Stimulated activated CD4-positive, alpha-beta T cell treated with anti-CD3 and anti-CD28 coated beads, Interleukin-12 subunit alpha, Interleukin-12 subunit beta, amount 100 ng/mL, for 4 hours (primary cell): Measurements from ENCODE around the gene DARS2.
"Not testable (repeated sequence)": the region's sequence is repeated elsewhere in the genome, so short reads cannot be mapped to it uniquely, and the experiment has no call there.

Experiments used
- DNase-seq: peaks from one replicate; pipeline ENCODE4 v3.0.0-alpha.2; 2020

Gene DARS2

DNA sequence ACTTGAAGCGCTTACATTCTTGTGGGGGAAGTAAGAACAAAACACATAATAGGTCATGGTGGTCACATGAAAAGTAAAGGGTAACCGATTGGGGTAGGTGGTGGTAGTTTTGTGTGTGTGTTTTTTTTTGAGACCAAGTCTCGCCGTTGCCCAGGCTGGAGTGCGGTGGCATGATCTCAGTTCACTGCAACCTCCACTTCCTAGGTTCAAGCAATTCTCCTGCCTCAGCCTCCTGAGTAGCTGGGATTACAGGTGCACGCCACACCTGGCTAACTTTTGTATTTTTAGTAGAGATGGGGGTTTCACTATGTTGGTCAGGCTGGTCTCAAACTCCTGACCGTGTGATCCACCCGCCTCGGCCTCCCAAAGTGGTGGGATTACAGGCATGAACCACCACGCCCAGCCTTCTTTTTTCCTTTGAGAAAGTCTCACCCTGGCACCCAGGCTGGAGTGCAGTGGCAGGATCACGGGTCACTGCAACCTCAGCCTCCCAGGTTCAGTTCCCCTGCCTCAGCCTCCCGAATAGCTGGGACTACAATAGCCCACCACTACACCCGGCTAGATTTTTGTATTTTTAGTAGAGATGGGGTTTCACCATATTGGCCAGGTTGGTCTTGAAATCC, 37.8 kb downstream of the DARS2 start:
- peak; percentile 39 for DNase-seq

DNA sequence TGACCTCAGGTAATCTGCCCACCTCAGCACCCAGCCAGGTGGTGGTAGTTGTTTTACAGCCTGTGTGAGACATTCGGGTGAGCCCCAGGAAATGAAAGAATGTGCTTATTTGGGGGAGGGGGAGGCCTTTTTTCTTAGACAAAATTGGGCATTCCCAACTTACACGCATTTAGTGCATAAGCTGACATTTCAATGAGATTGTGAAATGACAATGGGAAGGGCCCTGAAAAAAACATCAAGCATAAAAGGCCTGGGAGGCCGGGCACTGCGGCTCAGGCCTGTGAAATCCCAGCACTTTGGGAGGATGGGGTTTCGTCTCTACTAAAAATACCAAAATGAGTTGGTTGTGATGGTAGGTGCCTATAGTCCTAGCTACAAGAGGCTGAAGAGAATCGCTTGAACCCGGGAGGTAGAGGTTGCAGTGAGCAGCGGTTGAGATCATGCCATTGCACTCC, 38.3 kb downstream of the DARS2 start:
- DNase-seq, result no peak

DNA sequence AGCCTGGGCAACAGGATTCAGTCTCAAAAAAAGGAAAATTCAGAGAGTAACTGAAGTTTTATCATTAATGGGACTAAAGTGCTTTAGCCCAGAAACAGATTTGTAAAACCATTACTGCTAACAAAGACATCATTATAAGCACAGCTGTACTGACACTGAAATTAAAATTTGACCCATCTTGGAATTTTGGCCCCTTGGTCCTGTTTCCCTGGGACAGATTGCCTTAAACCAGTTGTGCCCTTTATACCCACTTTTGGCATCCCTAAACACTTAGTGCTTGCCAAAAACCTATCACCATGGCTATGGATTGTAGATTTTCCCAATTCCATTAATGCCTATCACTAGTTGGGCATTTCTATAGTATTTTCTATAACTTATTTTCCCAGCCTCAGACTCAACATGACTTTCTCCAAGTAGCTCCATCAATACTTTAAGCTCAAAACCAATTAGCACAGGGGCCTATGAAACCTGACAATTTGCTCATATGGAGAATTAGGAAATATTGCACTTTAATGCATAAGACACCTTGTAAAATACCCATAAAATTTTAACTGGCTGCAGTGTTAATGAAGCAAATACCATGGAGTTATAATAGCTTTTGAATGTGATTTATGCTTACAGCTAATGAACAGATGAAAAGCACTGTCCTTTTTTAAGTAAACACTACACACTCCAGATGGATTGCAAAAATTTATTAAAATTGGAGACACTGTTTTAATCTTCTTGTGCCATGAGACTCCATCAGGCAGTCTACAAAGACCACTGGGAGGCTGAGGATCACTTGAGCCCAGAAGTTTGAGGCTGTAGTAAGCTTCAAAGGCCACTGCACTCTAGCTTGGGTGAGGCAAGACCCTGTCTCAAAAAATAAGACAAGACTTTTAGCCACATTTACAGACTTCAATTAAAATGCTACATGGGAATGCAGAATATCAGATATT, 39.0 kb downstream of the DARS2 start:
- no peak for DNase-seq

DNA sequence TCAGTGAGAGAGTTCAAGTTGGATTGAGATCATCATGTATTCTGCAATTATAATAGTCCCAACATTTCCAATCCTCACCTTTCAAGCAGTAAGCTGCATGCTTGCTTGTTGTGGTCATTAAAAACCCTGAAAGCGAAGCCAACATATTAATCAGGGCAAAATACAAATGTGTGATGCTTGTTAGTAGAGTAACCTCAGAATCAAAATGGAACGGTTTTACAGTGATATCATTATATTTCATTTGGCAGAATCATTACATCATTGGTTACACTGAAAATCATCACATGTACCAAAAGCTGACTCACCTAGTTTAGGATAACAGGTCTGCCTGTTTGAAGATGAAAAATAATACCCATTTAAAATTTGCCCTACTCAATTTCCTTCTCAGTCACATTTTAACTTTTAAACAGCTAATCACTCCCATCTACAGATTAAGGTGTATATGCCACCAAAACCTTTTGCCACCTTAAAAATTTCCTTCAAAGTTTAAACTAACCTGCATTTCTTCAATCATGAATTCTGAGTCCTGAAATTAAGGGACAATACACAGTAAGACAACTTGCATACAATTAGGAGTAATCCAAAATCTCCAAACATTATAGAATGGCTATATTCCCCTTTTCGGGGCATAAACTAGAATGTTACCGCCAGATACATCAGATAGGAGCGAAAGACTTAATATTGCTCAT, 39.9 kb downstream of the DARS2 start:
- DNase-seq, result no peak

DNA sequence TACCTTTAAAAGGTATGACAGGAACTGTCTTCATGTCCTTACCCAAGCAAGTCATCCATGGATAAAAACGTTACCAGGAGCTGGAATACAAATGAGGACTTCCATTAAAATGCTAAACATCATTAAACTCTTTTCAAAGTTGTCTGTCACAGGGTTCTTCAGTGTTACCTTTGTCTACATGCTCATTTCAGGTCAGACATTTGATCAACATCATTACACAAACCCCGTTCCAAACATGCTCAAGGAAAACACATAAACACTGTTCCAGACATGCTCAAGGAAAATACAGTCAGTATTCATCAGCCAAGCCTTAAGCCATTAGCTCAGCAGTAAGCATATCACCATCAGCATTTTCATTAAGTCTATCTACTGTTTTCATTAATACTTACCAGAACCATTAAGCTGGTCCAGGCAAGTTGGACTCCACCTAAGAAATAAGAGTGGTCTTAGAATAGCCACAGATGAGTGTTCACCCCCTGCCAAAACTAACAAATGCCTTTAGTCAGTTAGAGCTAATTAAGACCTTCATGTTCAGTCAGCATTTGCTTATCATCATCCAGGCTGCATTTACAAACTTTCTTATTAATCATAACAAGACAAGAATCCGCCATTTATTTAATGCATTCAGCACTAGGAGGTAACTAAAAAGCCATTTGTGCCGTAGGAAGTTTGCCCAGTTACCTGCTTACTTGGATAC, 41.1 kb downstream of the DARS2 start:
- DNase-seq, result no peak

DNA sequence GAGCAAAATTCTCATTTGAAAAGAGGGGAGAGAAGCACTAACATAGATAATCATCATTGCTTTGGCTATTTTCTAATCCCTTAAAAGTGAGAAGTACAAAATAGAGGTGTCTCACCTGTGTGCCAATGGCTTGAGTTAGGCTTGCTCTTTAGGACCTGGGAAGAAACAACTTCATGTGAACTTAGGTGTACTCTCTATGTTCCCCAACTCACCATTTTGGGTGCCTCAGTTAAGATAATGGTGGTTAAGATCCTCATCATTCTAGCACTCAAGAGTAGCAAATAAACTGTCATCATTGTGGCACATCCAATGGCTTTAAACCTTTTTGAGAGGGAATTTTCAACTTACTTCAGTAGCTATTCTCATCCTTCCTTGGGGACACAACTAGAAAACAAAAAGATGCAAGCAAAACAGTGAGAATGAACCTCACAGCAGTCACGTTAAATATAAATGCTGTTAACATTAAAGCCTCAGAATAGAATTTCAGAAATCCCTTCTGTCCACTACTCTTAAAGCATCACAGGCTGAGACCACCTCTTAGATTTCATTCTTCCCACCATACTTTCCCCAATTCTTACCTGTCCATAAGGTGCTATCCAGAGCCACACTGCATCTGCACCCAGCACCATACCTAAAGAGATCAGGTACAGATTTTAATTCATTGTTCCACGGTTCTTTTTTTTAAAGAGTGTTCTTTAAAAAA, 42.1 kb downstream of the DARS2 start:
- DNase-seq, result no peak

DNA sequence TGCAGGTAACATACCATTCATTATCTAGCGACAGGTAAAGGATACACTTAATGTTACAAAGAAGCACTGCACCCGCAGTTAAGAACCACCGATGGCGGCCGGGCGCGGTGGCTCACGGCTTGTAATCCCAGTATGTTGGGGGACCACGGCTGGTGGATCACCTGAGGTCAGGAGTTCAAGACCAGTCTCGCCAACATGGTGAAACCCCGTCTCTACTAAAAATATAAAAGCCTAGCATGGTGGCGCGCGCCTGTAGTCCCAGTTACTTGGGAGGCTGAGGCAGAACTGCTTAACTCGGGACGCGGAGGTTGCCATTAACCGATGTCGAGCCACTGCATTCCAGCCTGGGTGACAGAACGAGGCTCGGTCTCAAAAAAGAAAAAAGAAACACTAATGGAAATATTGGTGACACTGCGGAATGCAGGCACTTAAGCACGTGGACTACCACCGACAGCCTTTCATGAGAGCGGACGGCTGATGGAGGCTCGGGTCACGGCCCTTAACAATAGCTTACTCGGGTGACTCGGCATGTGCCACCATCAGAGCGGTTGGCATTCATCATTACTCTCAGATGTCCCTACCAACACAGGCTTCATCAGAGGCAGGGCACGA, 42.8 kb downstream of the DARS2 start:
- no peak for DNase-seq

DNA sequence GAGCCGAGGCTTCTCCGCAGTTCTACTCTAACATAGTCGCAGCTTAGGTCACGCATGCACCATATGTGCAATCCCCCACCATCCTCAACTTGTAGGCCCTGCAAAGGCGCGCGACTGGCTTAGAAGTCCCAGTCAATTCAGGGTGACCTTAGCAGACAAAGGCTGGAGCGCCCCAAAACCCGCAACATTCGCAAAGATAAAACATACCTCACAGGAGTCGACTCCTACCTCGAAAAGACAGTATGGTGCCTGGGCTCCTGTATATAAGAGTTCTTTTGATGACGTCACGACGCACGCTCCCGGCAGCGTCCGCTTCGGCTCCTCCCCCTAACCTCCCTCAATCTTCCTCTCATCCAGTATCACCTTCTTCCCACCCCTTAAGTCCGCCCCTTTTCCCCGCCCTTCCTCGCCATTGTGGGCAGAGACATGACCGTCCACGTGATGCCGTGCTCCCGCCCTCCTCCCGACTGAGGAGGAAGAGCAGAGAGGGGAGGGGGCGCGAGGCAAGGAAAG, 43.3 kb downstream of the DARS2 start, which contains the start of gene GAS5:
TSS of gene GAS5 (minus strand) at position 237 of the 513 bp plus-strand sequence.
- peak; percentile 99 for DNase-seq

DNA sequence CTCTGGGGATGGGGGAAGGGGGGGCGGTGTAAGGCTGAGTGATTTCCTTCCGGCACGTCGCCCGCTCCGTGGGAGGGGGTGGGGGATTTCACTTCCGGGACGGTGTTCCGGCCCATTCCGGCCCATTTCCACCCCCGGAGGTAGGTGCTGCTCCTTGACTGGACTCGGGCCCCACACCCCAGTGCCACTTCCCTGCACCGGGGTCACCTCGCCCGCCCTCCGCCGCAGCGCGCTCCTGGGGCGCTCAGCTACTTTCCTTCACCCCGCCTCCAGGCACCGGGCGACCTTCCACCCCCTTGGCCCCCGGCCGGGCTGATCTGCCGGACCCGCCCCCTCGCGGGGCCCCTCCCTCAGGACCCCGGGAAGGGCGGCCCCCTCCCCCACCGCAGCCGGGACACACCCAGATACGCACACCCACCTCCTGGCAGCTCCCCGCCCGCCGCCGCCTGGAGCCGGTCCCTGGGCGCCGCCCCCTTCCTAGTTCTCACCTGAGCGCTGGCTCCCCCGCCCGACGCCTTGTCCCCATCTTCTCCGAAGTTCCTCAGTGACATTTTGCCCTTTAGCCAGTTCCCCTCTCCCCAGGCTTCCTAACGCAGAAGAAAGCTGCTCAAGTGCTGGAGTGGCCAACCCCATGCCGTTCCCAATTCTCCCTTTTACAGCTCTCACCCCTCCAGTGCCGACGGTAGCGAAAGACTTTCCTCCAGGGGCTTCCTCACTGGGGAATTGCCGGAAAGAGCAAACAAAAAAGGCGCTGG, 44.0 kb downstream of the DARS2 start, which contains the start of gene ZBTB37:
TSS of gene ZBTB37 (plus strand) at position 115 of the 755 bp plus-strand sequence. CDS start 1,846 bp downstream, outside the sequence.
- DNase-seq, result peak; percentile 96

DNA sequence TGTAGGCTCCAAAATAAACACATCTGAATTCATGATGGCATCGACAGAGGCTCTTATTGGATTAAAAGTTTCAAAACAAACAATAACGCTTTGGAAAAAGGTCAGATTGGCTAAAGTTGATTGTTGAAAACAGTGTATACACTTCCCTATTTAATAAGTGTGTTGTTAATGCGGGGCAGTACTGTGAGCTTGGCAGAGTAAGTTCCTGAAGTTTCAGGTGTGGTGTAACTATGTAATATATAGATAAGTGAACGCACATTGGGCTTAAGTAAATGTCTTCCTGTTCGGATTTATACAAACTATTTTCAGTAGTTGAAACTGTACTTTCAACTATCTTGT, 44.5 kb downstream of the DARS2 start:
- no peak for DNase-seq

DNA sequence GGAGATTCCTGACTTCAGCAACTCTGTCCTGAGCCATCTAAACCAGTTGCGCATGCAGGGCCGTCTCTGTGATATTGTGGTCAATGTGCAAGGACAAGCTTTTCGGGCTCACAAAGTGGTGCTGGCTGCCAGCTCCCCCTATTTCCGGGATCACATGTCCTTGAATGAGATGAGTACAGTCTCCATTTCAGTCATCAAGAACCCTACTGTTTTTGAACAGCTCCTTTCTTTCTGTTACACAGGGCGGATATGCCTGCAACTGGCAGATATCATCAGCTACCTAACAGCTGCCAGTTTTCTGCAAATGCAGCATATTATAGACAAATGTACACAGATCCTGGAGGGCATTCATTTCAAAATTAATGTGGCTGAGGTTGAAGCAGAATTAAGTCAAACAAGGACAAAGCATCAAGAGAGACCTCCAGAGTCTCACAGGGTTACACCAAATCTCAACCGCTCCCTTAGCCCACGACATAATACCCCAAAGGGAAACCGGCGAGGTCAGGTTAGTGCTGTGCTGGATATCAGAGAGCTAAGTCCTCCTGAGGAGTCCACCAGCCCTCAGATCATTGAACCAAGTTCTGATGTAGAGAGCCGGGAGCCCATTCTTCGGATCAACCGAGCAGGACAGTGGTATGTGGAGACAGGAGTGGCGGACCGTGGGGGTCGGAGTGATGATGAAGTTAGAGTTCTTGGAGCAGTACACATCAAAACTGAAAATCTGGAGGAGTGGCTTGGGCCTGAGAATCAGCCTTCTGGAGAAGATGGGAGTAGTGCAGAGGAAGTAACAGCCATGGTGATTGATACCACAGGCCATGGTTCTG, 46.0 kb downstream of the DARS2 start:
- DNase-seq, result no peak

DNA sequence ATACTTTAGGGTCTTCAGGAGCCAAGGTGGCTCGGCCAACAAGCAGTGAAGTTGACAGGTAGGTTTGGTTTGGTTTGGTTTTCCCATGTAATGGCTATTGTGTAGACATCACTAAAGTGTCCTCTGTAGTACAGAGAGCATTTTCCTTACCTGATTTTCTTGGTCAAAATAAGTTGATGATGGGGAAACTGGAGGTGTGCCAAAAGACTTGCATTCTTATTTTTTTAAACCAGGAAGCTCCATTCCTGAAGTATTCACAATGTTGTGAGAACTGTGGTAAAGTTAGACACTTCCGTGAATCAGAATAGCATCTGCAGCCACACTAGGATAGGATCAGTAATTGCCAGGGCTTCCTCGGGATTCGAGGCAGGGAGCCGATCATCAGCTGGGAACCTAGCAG, 46.6 kb downstream of the DARS2 start:
- no peak for DNase-seq

DNA sequence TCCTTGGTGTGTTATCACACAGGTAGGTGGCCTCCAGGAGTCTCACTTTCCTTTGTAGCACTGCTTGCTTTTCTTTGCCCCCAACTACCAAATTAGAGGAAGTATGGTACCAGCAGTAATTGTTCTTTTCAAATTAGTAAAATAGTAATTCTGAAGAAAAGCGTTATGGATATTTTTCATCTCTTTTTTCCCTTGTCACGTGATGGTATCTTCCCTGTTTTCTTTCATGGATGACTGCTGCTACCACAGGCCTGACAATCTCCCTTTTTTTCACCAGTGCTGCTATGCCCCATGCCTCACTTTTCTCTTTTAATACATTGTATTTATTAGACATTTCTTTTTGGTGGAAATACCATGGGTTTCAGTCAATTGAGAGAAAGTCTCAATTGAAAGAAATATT, 47.0 kb downstream of the DARS2 start:
- DNase-seq, result no peak

DNA sequence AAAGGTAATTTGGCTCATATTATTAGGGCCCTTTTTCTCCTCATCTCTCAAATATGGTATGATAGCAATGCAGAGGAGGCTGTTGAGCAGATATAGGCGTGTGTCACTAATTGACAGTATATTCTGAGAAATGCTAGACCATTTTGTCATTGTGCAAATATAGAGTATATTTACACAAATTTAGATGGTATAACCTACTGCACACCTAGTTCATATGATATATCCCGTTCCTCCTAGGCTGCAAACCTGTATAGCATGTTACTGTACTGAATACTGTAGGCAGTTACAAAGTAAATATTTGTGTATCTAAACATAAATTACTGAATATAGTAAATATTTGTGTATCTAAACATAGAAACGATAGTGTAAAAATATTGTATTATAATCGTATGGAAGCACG, 52.3 kb downstream of the DARS2 start:
- DNase-seq, result no peak

DNA sequence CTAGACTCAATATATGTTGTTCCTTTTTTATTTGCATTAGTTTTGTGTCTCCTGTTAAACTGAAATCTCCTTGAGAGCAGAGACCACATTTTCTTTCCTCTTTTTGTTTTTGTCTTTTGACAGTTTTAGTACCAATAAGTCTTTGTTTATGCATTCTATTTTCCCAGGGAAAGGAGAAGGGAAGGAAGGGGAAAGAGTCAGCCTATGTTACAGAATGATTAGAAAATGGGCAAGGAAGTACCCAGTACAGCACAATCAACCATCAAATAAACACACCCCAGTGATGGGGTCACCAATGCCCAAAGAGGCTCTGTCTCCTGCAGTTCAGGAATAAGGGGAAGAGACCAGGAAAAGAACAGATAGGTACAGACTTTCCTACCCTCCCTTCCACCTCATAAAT, 53.8 kb downstream of the DARS2 start:
- DNase-seq, result no peak

DNA sequence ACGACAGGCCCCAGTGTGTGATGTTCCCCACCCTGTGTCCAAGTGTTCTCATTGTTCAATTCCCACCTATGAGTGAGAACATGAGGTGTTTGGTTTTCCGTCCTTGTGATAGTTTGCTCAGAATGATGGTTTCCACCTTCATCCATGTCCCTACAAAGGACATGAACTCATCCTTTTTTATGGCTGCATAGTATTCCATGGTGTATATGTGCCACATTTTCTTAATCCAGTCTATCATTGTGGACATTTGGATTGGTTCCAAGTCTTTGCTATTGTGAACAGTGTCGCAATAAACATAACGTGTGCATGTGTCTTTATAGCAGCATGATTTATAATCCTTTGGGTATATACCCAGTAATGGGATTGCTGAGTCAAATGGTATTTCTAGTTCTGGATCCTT, 56.6 kb downstream of the DARS2 start:
- DNase-seq, result not testable (repeated sequence)

DNA sequence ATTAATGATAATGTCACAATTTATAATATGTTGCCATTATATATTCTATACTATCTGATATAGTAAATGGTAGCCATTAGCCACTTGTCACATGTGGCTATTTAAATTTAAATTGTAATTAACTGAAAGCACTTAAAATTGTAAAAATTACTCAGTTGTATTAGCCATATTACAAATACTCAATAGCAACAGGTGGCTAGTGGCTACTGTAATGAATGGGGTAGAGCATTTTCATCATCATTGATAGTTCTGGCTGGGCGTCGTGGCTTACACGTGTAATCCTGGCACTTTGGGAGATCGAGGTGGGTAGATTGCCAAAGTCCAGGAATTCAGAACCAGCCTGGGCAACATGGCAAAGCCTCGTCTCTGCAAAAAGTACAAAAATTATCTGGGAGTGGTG, 60.2 kb downstream of the DARS2 start:
- no peak for DNase-seq

DNA sequence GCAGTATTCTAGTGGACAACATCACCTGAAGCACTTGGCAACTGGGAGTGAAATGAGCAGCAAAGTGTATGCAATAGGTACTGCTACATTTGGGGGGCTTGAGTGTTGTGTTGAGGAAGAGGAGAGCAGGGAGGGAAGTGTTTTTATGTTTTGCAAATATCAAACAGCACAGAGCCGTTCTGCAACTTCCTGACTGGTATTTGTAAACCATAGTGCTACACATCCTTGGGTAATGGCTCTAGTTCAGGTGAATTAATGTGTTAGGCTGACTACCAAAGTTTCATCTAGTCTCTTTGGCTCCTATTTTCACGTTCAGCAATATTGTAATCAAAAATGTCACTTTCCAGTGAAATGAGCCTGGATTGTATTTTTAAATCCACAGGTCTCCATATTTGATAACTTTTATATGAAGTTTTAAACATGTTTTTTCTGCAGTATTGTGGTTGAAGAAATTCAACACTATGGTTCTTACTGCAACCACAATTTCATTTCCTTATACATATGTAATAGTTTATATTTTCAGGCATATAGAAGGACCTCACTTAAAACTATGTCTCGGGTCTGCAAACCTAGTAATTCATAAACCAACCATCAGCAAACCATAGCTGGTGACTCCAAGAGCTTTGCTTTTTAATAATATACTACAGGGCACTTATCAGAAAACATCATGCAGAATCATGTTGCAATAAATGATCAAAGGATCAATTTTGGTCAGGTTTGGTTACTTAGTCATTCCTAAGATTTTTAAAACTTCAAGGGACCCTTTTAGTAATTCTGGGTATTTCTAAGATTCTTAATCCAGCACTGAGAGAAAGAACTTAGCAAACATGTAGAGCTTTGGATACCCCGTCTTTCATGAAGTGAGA, 62.5 kb downstream of the DARS2 start:
- DNase-seq, result no peak

DNA sequence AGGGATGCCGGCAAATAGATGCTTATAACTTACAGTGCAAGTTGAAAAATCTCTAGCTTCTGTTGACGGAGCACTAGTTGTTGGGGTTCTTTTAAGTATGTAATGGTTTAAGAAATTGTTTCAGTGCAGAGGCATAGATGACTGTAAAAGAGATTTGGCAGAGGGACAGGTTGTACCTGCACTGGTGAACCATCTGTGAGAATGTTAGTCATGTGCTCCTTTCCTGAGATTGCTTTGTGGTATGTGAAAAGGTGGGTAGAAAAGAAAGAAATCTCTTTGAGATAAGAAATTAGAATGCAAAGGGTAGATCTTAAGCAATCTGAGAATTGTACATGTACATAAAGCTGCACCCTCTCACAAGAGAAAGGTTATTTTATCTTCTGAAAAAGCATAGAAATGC, 63.2 kb downstream of the DARS2 start:
- no peak for DNase-seq
